Stimulated activated CD4-positive, alpha-beta T cell treated with anti-CD3 and anti-CD28 coated beads, Interleukin-15, amount 100 ng/mL, for 1 hour (primary cell): Measurements from ENCODE around the gene SLC6A3.
"Not testable (repeated sequence)": the region's sequence is repeated elsewhere in the genome, so short reads cannot be mapped to it uniquely, and the experiment has no call there.

Experiments
- DNase-seq, 2 donors: peaks; one replicate each; pipeline ENCODE4 v3.0.0-alpha.2; 2020; ENCODE audit warnings: low read depth in 1 of 2, low spot score in 1 of 2

The SLC6A3 gene

GRCh38 chr5:1478271-1479035 is 33.2 kb upstream of the SLC6A3 start:
- no peak for DNase-seq

DNA sequence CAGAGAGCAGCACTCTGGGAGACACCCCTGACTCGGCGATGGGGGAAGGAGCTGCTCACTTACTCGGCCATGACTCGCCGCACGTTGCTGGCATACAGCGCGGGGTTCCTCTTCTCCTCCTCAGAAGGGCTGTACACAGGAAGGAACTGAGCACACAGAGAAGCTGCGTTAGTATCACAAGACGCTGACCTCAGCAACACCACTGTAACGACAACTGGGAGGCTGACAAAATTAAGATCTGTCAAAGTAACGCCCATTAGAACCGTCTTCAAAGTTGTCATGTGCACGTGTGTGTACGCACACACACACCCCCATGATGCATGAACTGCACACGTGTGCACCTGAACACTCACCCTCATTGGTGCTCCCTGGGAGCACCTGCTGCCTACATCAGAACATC is 32.1 kb upstream of the SLC6A3 start:
- DNase-seq, result no peak

GRCh38 chr5:1476967-1477310 is 31.7 kb upstream of the SLC6A3 start:
- no peak for DNase-seq

DNA sequence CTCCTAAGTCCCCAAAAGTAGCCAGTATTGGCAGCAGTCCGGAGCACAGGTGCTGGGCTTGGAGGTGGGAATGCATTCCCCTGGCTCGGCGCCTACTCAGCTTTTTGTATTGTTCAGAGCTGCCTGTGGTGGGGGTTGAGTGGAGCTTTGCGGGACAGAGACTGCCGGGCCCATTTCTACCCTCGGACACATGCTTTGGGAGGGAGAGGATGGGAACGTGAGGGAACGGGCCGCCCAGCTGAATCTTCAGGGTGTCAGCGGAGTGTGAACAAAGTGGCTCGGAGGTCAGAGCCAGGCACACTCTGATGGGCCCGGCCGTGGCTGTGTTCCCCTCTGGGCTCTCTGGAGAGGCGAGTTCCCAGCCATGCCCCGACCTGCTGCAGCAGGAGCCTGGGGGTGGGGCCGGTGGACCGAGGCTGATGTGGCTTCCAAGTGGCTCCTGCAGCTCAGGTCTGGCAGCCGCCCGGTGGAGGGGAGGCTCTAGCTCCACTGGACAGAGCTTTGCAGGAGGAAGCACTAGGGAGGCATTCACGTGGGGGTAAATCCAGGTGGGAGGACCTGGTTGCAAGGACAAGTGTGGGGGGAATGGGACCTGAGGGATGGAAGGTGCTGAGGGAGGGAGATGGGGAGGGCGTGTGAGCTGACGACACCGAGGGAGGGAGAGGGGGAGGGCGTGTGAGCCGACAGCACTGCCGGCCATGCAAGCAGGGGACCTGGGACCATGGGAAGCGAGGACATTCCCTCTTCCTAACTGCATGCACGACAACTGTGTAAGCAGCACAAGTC is 31.1 kb upstream of the SLC6A3 start:
- DNase-seq, result no peak

- not testable (repeated sequence) for DNase-seq
Measured at GRCh38 chr5:1475544-1475900, 30.3 kb upstream of the SLC6A3 start.

GRCh38 chr5:1474866-1475543 is 29.8 kb upstream of the SLC6A3 start:
- no peak for DNase-seq

GRCh38 chr5:1474183-1474839 is 29.1 kb upstream of the SLC6A3 start:
- DNase-seq, result no peak

DNA sequence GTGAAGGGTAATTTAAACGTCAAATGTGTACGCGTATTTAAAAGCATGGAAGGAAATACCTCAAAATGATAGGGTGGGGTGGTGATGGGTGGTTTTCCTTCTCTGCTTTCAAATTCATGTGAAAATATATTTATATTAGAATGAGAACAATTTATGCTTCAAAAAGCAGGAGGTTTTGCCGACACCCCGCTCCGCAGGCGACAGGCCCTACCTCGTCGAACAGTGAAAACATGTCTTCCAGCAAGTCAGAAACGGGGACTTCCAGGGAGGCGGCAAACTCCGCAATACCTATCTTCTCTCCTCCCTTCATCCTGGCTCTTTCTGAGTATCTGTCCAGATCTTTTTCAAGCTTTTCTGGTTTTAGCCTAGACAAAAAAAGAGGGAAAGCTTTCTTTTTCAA is 28.5 kb upstream of the SLC6A3 start:
- DNase-seq, result no peak

DNA sequence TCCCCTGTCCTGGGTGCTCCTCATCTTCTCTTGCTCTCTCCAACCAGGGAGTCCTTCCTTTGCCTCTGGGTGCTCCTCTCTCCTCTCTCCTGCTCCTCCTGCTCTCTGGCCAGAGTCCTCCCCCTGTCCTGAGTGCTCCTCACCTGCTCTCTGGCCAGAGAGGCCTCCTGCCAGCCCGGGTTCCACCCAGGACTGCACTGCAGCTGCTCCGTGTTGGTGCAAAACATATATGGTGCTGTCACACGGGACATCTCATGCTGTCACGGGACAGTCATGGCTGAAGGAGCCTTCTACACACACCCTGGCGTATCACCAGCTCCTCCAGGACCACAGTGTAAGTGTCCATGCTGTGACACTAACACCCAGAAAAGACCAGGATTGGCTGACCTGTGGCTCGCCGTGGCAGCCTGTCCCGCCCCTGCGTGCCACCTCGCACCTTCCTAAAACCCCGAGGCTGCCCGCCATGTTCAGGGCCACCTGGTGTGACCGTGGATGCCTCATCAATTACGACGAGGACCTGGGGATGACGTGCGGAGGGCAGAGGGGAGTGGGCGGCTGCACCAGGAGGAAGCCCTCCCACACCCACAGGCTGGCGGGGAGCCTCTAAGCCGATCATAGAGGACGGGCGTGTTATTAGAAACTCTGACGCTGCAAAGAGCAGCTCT is 27.9 kb upstream of the SLC6A3 start:
- no peak for DNase-seq

- DNase-seq, result no peak
Measured at GRCh38 chr5:1471997-1472963, 27.0 kb upstream of the SLC6A3 start.

- DNase-seq, result no peak
Measured at GRCh38 chr5:1471240-1471853, 26.1 kb upstream of the SLC6A3 start.

DNA sequence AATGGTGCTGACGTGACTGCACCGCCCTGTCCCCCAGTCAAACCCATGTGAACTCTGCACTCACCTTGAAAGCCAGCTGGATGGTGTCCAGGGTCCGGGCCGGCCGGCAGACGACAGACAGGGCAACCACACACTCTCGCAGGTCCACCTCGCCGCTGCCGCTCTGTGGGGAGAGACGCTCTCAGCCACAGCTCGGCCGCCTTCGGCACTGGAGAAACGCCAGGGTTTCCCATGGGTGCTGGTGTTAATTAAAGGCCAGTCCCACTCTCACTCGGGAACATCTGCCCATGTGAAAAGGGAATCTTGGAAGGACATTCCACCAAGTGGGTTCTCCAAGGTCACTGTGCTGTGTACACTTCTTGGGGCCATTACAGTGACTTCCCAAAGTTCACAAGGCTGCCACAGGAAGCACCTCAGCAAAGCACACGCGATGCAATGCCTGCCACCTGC is 25.5 kb upstream of the SLC6A3 start:
- DNase-seq, result no peak

- DNase-seq, result no peak
Measured at GRCh38 chr5:1468629-1469527, 23.6 kb upstream of the SLC6A3 start.

DNA sequence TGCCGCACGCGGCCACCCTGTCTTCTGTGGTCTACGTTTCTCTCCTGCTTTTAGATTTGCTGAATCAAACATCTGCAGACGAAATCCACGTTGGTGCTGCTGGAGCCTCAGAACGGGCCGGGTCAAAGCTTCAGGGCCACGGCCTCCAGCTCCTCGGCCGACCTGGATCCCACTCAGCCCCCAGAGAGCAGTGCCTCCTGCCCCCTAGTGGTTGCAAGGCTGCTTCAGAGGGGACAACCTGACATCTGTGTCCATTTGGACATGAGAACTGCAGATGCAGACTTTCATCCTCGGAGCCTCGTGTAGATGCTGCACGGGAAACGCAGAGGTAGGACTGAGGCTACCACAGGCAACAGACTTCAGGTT is 23.0 kb upstream of the SLC6A3 start:
- no peak for DNase-seq

DNA sequence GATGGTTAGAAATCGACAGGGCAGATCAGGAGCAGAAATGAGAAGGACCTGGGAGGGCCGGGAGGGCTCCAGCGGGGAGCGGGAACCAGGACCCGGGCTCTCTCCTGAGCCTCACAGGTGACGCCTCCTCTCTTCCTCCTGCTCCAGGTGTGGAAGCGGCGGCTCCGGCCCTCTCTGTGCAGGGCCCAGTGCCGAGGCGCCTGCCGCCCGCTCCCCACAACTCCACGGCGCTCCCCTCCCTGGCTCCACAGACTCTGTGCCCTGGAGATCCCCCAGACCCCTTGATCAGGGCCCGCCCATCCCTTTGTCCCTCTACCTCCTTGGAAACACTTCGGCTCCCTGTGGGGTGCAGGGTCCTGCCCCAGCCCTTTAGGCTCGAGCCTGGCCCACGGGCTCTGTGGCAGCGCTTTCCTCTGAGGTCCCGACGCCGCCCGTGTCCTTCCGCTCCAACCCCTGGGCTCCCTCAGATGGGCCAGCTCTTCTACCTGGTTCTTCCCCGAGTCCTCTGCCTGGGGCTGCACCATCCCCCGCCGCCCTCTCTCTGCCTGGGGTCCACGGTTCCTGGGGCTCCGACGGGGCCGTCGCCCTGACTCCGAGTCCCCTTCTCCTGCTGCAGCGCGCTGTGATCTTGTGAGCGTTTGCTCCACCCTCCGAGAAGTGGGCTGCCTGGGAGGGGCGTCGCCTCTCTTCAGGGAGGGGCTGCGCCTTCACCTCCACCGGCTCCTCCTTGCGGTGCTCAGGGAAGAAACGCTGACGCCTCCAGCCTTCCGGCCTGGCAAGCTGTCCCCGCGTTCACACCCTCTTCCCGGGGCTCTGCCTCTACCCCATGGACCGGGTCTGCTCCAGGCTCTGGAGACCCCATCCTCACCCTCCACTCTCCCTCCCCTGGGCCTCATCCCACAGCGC is 22.4 kb upstream of the SLC6A3 start:
- no peak for DNase-seq

GRCh38 chr5:1466631-1467265 is 21.5 kb upstream of the SLC6A3 start:
- no peak for DNase-seq

GRCh38 chr5:1465966-1466471 is 20.8 kb upstream of the SLC6A3 start:
- no peak for DNase-seq
